Lung (tissue), 12 donors: ENCODE data around the gene EIF3K. TPM values are rescaled to one million over a fixed set of nuclear protein-coding genes. Genes with fewer than 3 reads are reported as not detected.
A peak's percentile ranks its signal among the peaks of the same experiment; 100 is the strongest.

Experiments used
- ATAC-seq: fragments of 200-7000 bp; cut with Tn5 transposase; one replicate; pipeline ENCODE4 v1.9.1; 2020; ENCODE audit warnings: moderate number of reproducible peaks; ENCODE audit not compliant: insufficient read depth, low FRiP score
- DNase-seq, 3 donors: peaks; one replicate each; pipeline ENCODE4 v3.0.0-alpha.2; 2013 to 2017
- H3K27ac ChIP-seq, 2 donors: one replicate each; pipeline ENCODE4 v1.5.1; 2013; ENCODE audit warnings: mild to moderate bottlenecking in 2 of 2, moderate library complexity in 2 of 2, control low read depth in 1 of 2, inconsistent platforms in 1 of 2, low read depth in 1 of 2, low read length in 1 of 2
- H3K27me3 ChIP-seq, 3 donors: one replicate each; pipeline ENCODE4 v1.5.1; 2013; ENCODE audit warnings: low read length in 2 of 3; ENCODE audit not compliant: control insufficient read depth in 3 of 3, insufficient read depth in 3 of 3
- H3K36me3 ChIP-seq, 4 donors: one replicate each; pipeline ENCODE4 v1.5.1; 2013; ENCODE audit warnings: low read length in 4 of 4, mild to moderate bottlenecking in 1 of 4, moderate library complexity in 1 of 4; ENCODE audit not compliant: control insufficient read depth in 4 of 4, insufficient read depth in 4 of 4
- H3K4me1 ChIP-seq, 5 donors: one replicate each; pipeline ENCODE4 v1.5.1; 2013; ENCODE audit warnings: low read length in 5 of 5, mild to moderate bottlenecking in 2 of 5, moderate library complexity in 1 of 5; ENCODE audit not compliant: control insufficient read depth in 5 of 5, insufficient read depth in 5 of 5
- H3K4me3 ChIP-seq: one replicate; pipeline ENCODE4 v1.5.1; 2013; ENCODE audit warnings: mild to moderate bottlenecking, control low read depth, moderate library complexity
- H3K9ac ChIP-seq, 2 donors: one replicate each; pipeline ENCODE4 v1.5.1; 2013; ENCODE audit warnings: low read length in 2 of 2, control low read depth in 1 of 2; ENCODE audit not compliant: insufficient read depth in 1 of 2
- H3K9me3 ChIP-seq, 4 donors: one replicate each; pipeline ENCODE4 v1.5.1; 2013; ENCODE audit warnings: low read length in 3 of 4, mild to moderate bottlenecking in 1 of 4, moderate library complexity in 1 of 4; ENCODE audit not compliant: control insufficient read depth in 4 of 4, insufficient read depth in 3 of 4
- CTCF ChIP-seq: IDR thresholded peaks from 2 replicates; pipeline ENCODE4 v1.5.1; 2012; ENCODE audit warnings: mild to moderate bottlenecking; ENCODE audit errors: control extremely low read depth, extremely low read depth
- WGBS, 2 donors: extraction: QIAGEN DNeasy Blood & Tissue Kit; methylation state at CpG; one replicate each; pipeline ENCODE4 v1.1.7; 2013; 5-methylcytosine and 5-hydroxymethylcytosine counted together
- polyA plus RNA-seq, 2 donors: library from polyadenylated mRNA; stranded (reverse); fragments of 200-250 nt; gene quantifications; one replicate each; pipeline ENCODE4 v1.2.1, GENCODE V29; 2013
- total RNA-seq, 2 donors: library from RNA; depleted of rRNA in 1 of 2; stranded (reverse); fragments of >200 nt in 1 of 2; gene quantifications; one replicate each; pipeline ENCODE4 v1.2.1, GENCODE V29; 2014 to 2021
- donor health status: control.
- donor health status: control.
- donor health status: Bipolar disorder and iron deficiency.
- donor health status: healthy.
- donor health status: DM: yes; HTN: yes; CAD: no.

Gene EIF3K
- total and polyA plus RNA-seq, 4 donors: 142 to 344 (median 255) TPM

DNA sequence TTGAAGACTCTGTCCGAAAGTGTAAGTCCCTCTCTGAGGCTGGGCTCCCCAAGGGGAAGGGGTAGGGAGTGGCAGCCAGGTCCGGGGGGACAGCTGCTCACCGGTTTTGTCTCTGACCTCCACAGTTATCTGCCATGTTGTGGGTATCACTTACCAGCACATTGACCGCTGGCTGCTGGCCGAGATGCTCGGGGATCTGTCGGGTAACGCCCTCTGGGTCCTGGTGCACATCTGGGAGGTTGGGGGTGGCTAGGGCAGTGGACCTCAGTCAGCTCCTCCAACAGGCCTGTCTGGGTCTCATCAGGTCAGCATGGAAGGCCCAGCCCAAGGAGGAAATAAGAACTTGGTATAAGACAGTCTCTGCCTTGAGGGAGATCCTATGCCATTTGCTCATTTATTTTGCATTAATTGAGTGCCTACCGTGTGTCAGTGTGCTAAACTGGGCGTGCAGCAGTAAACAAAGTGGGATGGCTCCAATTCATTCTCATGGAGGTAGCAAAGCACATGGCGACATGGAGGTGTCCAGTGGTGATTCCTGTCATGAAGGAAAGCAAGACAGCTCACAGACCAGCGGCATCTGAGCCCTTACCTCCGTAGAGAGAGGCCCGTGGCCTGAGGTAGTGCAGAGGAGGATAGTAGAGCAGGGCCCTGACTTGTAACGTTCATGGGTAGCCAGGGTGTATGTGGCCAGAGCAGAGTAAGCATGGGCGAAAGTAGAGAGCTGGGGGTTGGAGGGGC is 13.7 kb downstream of the EIF3K start:
- Histone ChIP-seq H3K4me3 (no peak overlapping the region), H3K27ac (no peak overlapping the region), H3K9ac (no peak overlapping the region), H3K9me3 (peaks cover 0 to 2% (median 0%) of the 10 kb centered on the region in 4 donors), H3K4me1 (peaks cover 0 to 4% (median 0%) of the 10 kb centered on the region in 5 donors), H3K36me3 (peaks cover 7 to 28% (median 19%) of the 10 kb centered on the region in 4 donors), H3K27me3 (no peaks in the 10 kb centered on the region)
- DNase-seq: no peak
- TF ChIP-seq CTCF: no peak
- ATAC-seq: no peak
- WGBS, 2 donors: 94 to 95% methylated on average over 16 of the region's 16 CpGs

DNA sequence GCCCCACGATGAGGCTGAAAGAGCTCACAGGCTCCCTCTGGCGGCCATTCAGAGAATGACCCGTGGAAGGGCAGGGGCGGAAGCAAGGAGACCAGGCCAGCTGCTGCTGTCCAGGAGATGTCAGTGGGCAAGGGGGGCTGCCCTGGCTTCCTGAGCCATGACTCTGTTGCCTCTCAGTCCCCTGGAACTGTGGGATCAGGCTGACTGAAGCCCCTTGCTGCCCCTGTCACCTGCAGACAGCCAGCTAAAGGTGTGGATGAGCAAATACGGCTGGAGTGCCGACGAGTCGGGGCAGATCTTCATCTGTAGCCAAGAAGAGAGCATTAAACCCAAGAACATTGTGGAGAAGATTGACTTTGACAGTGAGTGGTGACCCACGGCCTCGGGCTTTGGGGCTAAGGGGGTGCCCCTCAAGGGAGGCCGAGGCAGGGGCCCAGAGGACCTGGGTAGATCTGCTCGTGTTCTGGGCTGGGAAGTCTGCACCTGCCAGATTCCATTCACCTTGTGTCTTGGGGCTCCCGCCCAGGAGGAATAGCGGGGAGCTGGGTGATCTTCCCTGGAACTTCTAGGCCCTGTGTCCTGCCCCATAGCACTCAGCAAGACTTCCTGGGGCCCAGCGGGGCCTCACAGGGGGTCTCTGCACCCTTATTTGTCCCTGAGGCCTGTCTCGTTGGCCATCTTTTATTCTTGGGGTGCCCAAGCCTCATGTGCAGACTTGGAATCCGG is 15.9 kb downstream of the EIF3K start:
- peaks cover 0 to 4% (median 0%) of the 10 kb centered on the region in 5 donors for H3K4me1 ChIP-seq
- WGBS, 2 donors: 67 to 73% methylated on average over 17 of the region's 17 CpGs

DNA sequence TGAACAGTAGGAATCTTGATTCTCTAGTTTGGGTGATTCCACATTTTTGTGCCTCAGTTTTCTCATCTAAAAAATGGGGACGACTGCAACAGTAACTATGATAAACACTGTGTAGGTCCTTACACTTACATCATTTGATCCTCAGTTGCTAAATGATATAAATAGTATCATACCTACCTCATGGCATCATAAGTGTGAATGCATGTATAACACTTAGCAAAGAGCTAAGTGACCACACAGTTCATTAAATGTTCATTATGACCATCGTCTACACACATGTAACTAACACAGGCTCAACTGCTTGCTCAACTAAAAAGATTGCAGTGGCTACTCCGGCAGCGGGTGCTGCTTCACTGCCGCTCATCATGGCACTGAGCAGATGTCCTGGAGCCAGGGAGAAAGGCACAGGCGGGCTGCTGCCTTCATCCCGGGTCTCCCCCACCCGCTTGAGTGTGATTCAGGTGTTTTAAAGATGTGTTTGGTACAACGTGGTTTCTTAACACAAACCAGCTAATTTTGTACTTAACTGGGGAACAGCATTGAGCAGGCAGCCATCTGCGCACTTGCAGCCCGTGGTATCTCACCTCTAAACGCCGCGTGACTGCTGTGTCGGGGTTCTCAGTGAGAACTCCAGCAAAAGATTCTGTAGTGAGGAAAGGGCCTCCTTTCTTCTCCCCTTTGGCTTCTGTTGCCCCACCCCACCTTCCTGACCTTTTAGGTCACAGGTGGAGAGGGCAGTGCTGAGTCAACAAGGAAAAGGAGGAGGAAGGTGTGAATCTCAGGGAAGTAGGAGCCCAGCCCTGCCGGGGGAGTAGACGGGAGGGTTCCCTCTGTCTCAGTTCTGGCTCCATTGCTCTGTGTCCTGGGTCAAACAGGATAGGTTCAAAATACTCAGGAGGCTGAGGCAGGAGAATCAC is 16.8 kb downstream of the EIF3K start:
- ATAC-seq (no peak), DNase-seq (no peak)
- Histone ChIP-seq H3K4me3 (no peak overlapping the region), H3K36me3 (peaks cover 3 to 14% (median 12%) of the 10 kb centered on the region in 4 donors), H3K4me1 (peaks cover 0 to 4% (median 0%) of the 10 kb centered on the region in 5 donors), H3K27ac (peak overlapping the region in 1 of 2 donors; percentile 55), H3K9ac (no peak overlapping the region), H3K9me3 (peaks cover 0 to 2% (median 0%) of the 10 kb centered on the region in 4 donors), H3K27me3 (no peaks in the 10 kb centered on the region)
- no peak for TF ChIP-seq CTCF
- WGBS, 2 donors: 90 to 91% methylated on average over 17 of the region's 17 CpGs

More for the DNA sequence above, 15.9 kb downstream of the EIF3K start:
- Histone ChIP-seq H3K4me3 (no peak overlapping the region), H3K36me3 (peaks cover 3 to 16% (median 12%) of the 10 kb centered on the region in 4 donors), H3K9ac (no peak overlapping the region), H3K27ac (peak overlapping the region in 1 of 2 donors; percentile 12), H3K27me3 (no peaks in the 10 kb centered on the region), H3K9me3 (peaks cover 0 to 2% (median 0%) of the 10 kb centered on the region in 4 donors)
- ATAC-seq (peak; percentile 36), DNase-seq (peak; percentile 75 to 83 (median 82))
- TF ChIP-seq CTCF: peak; percentile 82
